ENCODE data around the gene GRIK5. TPM values are rescaled to one million over a fixed set of nuclear protein-coding genes. Genes with fewer than 3 reads are reported as not detected.
A peak's percentile ranks its signal among the peaks of the same experiment; 100 is the strongest.

GRIK5 gene
- total RNA-seq, 1 donor from 2014 or later: 13.9 TPM

- FAIRE-seq (no peak), DNase-seq (ENCODE audit: low spot score in 2 of 2) (no peak)
These were observed 8.7 kb upstream of the GRIK5 start for GRCh38 chr19:42078538-42079275.

- FAIRE-seq: no peak
These were observed 8.1 kb upstream of the GRIK5 start for GRCh38 chr19:42078058-42078457.

GRCh38 chr19:42076380-42076944 lies 6.5 kb upstream of the GRIK5 start:
- no peak for FAIRE-seq

More at GRCh38 chr19:42078058-42078457, 8.1 kb upstream of the GRIK5 start:
- DNase-seq (ENCODE audit: low spot score in 2 of 2): no peak

GRCh38 chr19:42075616-42076379 lies 5.8 kb upstream of the GRIK5 start, which contains the start of gene ZNF574:
Gene ZNF574 (plus strand): TSS chr19:42076166. CDS start chr19:42078607, 2,441 bp downstream.
- peak; percentile 97 to 99 for DNase-seq (ENCODE audit: low spot score in 2 of 2)
- FAIRE-seq: peak; percentile 99

More at GRCh38 chr19:42076380-42076944, 6.5 kb upstream of the GRIK5 start:
- no peak for DNase-seq (ENCODE audit: low spot score in 2 of 2)

GRCh38 chr19:42075364-42075615 lies 5.3 kb upstream of the GRIK5 start:
- DNase-seq (ENCODE audit: low spot score in 2 of 2) (no peak), FAIRE-seq (no peak)

GRCh38 chr19:42074513-42075363 lies 4.7 kb upstream of the GRIK5 start:
- DNase-seq (ENCODE audit: low spot score in 2 of 2): peak in 1 of 2 donors; percentile 38
- no peak for FAIRE-seq

GRCh38 chr19:42071247-42071646 lies 1.2 kb upstream of the GRIK5 start:
- DNase-seq (ENCODE audit: low spot score in 2 of 2) (no peak), FAIRE-seq (no peak)

GRCh38 chr19:42068756-42069571 lies 1.0 kb downstream of the GRIK5 start:
- FAIRE-seq (no peak), DNase-seq (ENCODE audit: low spot score in 2 of 2) (no peak)

- DNase-seq (ENCODE audit: low spot score in 2 of 2) (no peak), FAIRE-seq (no peak)
These were observed 1.6 kb downstream of the GRIK5 start for GRCh38 chr19:42068361-42068755.

GRCh38 chr19:42067315-42067888 lies 2.6 kb downstream of the GRIK5 start:
- DNase-seq (ENCODE audit: low spot score in 2 of 2): no peak
- no peak for FAIRE-seq

- FAIRE-seq: no peak
- peak; percentile 46 to 79 for DNase-seq (ENCODE audit: low spot score in 2 of 2)
These were observed 3.8 kb downstream of the GRIK5 start for GRCh38 chr19:42066075-42066754.

GRCh38 chr19:42065511-42065910 lies 4.5 kb downstream of the GRIK5 start:
- FAIRE-seq: no peak
- DNase-seq (ENCODE audit: low spot score in 2 of 2): no peak

GRCh38 chr19:42065051-42065450 lies 5.0 kb downstream of the GRIK5 start:
- no peak for FAIRE-seq
- no peak for DNase-seq (ENCODE audit: low spot score in 2 of 2)

GRCh38 chr19:42064432-42064831 lies 5.6 kb downstream of the GRIK5 start:
- FAIRE-seq: no peak
- no peak for DNase-seq (ENCODE audit: low spot score in 2 of 2)

- FAIRE-seq (no peak), DNase-seq (ENCODE audit: low spot score in 2 of 2) (no peak)
These were observed 7.6 kb downstream of the GRIK5 start for GRCh38 chr19:42062381-42062780.

GRCh38 chr19:42060117-42060516 lies 9.9 kb downstream of the GRIK5 start:
- FAIRE-seq (no peak), DNase-seq (ENCODE audit: low spot score in 2 of 2) (no peak)

- no peak for FAIRE-seq
These were observed 10.8 kb downstream of the GRIK5 start for GRCh38 chr19:42059196-42059595.

GRCh38 chr19:42057846-42058245 lies 12.2 kb downstream of the GRIK5 start:
- DNase-seq (ENCODE audit: low spot score in 2 of 2) (no peak), FAIRE-seq (no peak)

More at GRCh38 chr19:42059196-42059595, 10.8 kb downstream of the GRIK5 start:
- DNase-seq (ENCODE audit: low spot score in 2 of 2): no peak

- FAIRE-seq (no peak), DNase-seq (ENCODE audit: low spot score in 2 of 2) (no peak)
These were observed 15.8 kb downstream of the GRIK5 start for GRCh38 chr19:42054205-42054604.

All from frontal cortex (tissue), 4 donors.